H9 (cell line): Measurements from ENCODE around the gene ZG16. TPM values are rescaled to one million over a fixed set of nuclear protein-coding genes. Genes with fewer than 3 reads are reported as not detected.

Experiments
- DNase-seq: peaks from one replicate; pipeline ENCODE4 v3.0.0-alpha.2; 2017
- H2AFZ ChIP-seq: one replicate; pipeline ENCODE4 v1.6.1; 2013; ENCODE audit warnings: mild to moderate bottlenecking, low read length, control low read depth, moderate library complexity
- H2AK5ac ChIP-seq: 2 replicates; pipeline ENCODE4 v1.6.1; 2013; ENCODE audit warnings: low read length, control low read depth, mixed read lengths; ENCODE audit not compliant: insufficient read length
- H2BK120ac ChIP-seq: one replicate; pipeline ENCODE4 v1.6.1; 2013; ENCODE audit warnings: low read depth, mild to moderate bottlenecking, low read length, control low read depth, inconsistent platforms; ENCODE audit not compliant: poor library complexity, severe bottlenecking
- H2BK12ac ChIP-seq: 2 replicates; pipeline ENCODE4 v1.6.1; 2013; ENCODE audit warnings: low read length, control low read depth, mixed read lengths, low read depth; ENCODE audit not compliant: insufficient read length
- H2BK15ac ChIP-seq: 2 replicates; pipeline ENCODE4 v1.6.1; 2013; ENCODE audit warnings: low read depth, low read length, control low read depth
- H2BK20ac ChIP-seq: one replicate; pipeline ENCODE4 v1.6.1; 2013; ENCODE audit warnings: low read depth, mild to moderate bottlenecking, low read length, control low read depth, inconsistent platforms; ENCODE audit not compliant: poor library complexity, severe bottlenecking
- H2BK5ac ChIP-seq: 2 replicates; pipeline ENCODE4 v1.6.1; 2013; ENCODE audit warnings: low read length, control low read depth, mixed read lengths; ENCODE audit not compliant: insufficient read length
- H3K14ac ChIP-seq: 2 replicates; pipeline ENCODE4 v1.6.1; 2013; ENCODE audit warnings: low read length, control low read depth; ENCODE audit not compliant: insufficient read depth
- H3K18ac ChIP-seq: 2 replicates; pipeline ENCODE4 v1.6.1; 2013; ENCODE audit warnings: low read depth, mild to moderate bottlenecking, mixed read lengths, low read length, control low read depth; ENCODE audit not compliant: insufficient read length
- H3K23ac ChIP-seq: 2 replicates; pipeline ENCODE4 v1.6.1; 2013; ENCODE audit warnings: low read length, control low read depth, mixed read lengths, low read depth; ENCODE audit not compliant: insufficient read length
- H3K23me2 ChIP-seq: 2 replicates; pipeline ENCODE4 v1.6.1; 2013; ENCODE audit warnings: low read depth, mild to moderate bottlenecking, mixed read lengths, low read length, control low read depth; ENCODE audit not compliant: insufficient read length, poor library complexity, severe bottlenecking
- H3K27ac ChIP-seq: 2 replicates; pipeline ENCODE4 v1.5.1; 2013; ENCODE audit warnings: low read length, control low read depth, mixed read lengths, low read depth; ENCODE audit not compliant: insufficient read length
- H3K27me3 ChIP-seq: 2 replicates; pipeline ENCODE4 v1.6.1; 2013; ENCODE audit warnings: low read length, control low read depth, inconsistent platforms; ENCODE audit not compliant: insufficient read depth
- H3K4ac ChIP-seq: 2 replicates; pipeline ENCODE4 v1.6.1; 2013; ENCODE audit warnings: low read depth, mild to moderate bottlenecking, control low read depth, inconsistent platforms, low read length, moderate library complexity
- H3K4me1 ChIP-seq: 2 replicates; pipeline ENCODE4 v1.6.1; 2013; ENCODE audit warnings: low read length, control low read depth, inconsistent platforms; ENCODE audit not compliant: insufficient read depth
- H3K4me2 ChIP-seq: 2 replicates; pipeline ENCODE4 v1.6.1; 2013; ENCODE audit warnings: low read length, control low read depth, mixed read lengths; ENCODE audit not compliant: insufficient read length, insufficient read depth
- H3K56ac ChIP-seq: 2 replicates; pipeline ENCODE4 v1.6.1; 2013; ENCODE audit warnings: low read depth, mild to moderate bottlenecking, mixed read lengths, low read length, control low read depth; ENCODE audit not compliant: insufficient read length
- H3K79me1 ChIP-seq: 2 replicates; pipeline ENCODE4 v1.6.1; 2013; ENCODE audit warnings: low read depth, mild to moderate bottlenecking, moderate library complexity, low read length, control low read depth, inconsistent platforms; ENCODE audit not compliant: insufficient read depth, poor library complexity, severe bottlenecking
- H3K79me2 ChIP-seq: 2 replicates; pipeline ENCODE4 v1.6.1; 2013; ENCODE audit warnings: low read length, control low read depth, inconsistent platforms; ENCODE audit not compliant: insufficient read depth
- H3K9ac ChIP-seq: 2 replicates; pipeline ENCODE4 v1.6.1; 2013; ENCODE audit warnings: low read length, control low read depth, mixed read lengths; ENCODE audit not compliant: insufficient read length; ENCODE audit errors: extremely low read depth
- H3K9me3 ChIP-seq: one replicate; pipeline ENCODE4 v1.6.1; 2013; ENCODE audit warnings: low read depth, low read length, inconsistent platforms; ENCODE audit not compliant: control insufficient read depth
- H3T11ph ChIP-seq: one replicate; pipeline ENCODE4 v1.6.1; 2013; ENCODE audit warnings: mild to moderate bottlenecking, low read length, control low read depth, inconsistent platforms
- H4K20me1 ChIP-seq: one replicate; pipeline ENCODE4 v1.6.1; 2013; ENCODE audit not compliant: control insufficient read depth, insufficient read length, insufficient read depth
- H4K5ac ChIP-seq: 2 replicates; pipeline ENCODE4 v1.6.1; 2013; ENCODE audit warnings: low read depth, mild to moderate bottlenecking, mixed read lengths, low read length, control low read depth; ENCODE audit not compliant: insufficient read length
- H4K8ac ChIP-seq: replicated peaks from 2 replicates; pipeline ENCODE4 v1.6.1; 2013; ENCODE audit warnings: low read length, control low read depth, mixed read lengths, low read depth; ENCODE audit not compliant: insufficient read length
- H4K91ac ChIP-seq: 2 replicates; pipeline ENCODE4 v1.6.1; 2013; ENCODE audit warnings: low read depth, mild to moderate bottlenecking, moderate library complexity, mixed read lengths, low read length, control low read depth; ENCODE audit not compliant: insufficient read length
- H3K27ac Mint-ChIP-seq, 3 experiments: 2 replicates in 2 of 3; 3 replicates in 1 of 3; pipeline ENCODE4 v1.8.0; 2020 to 2021; ENCODE audit warnings: mixed read lengths in 3 of 3, mild to moderate bottlenecking in 1 of 3, moderate library complexity in 1 of 3
- H3K27me3 Mint-ChIP-seq: 2 replicates; pipeline ENCODE4 v1.8.0; 2021; ENCODE audit warnings: low read depth, mild to moderate bottlenecking, moderate library complexity, mixed read lengths
- H3K36me3 Mint-ChIP-seq, 3 experiments: 2 replicates in 2 of 3; 3 replicates in 1 of 3; pipeline ENCODE4 v1.8.0; 2020 to 2021; ENCODE audit warnings: low read depth in 3 of 3, mixed read lengths in 3 of 3; ENCODE audit not compliant: insufficient read depth in 1 of 3
- H3K4me1 Mint-ChIP-seq, 2 experiments: 2 replicates each; pipeline ENCODE4 v1.8.0; 2020; ENCODE audit warnings: mixed read lengths in 2 of 2
- H3K4me3 Mint-ChIP-seq, 2 experiments: 2 replicates in 1 of 2; 3 replicates in 1 of 2; pipeline ENCODE4 v1.8.0; 2020 to 2021; ENCODE audit warnings: mild to moderate bottlenecking in 2 of 2, mixed read lengths in 2 of 2, moderate library complexity in 1 of 2
- H3K9me3 Mint-ChIP-seq, 2 experiments: 2 replicates in 1 of 2; 3 replicates in 1 of 2; pipeline ENCODE4 v1.8.0; 2020; ENCODE audit warnings: mild to moderate bottlenecking in 2 of 2, mixed read lengths in 2 of 2, moderate library complexity in 1 of 2
- CTCF ChIP-seq: fragments of 200-600 bp; sonication (generic); conservative IDR thresholded peaks from 3 replicates; pipeline ENCODE4 v1.8.0; 2021; ENCODE audit warnings: antibody characterized with exemption, mild to moderate bottlenecking
- WGBS: extraction: QIAGEN DNeasy Blood & Tissue Kit; methylation state at CpG from one replicate; pipeline ENCODE4 v1.1.7; 2013; ENCODE audit warnings: missing lambda C conversion rate, low lambda C conversion rate, mixed read lengths; ENCODE audit not compliant: insufficient read length; ENCODE audit errors: extremely low coverage; 5-methylcytosine and 5-hydroxymethylcytosine counted together
- total RNA-seq: library from RNA; stranded (reverse); gene quantifications from 2 replicates; pipeline ENCODE4 v1.2.1, GENCODE V29; 2021

ZG16 gene
- total RNA-seq, 1 experiment from 2014 or later, result not detected

GRCh38 chr16:29774730-29775129 is 3.3 kb upstream of the ZG16 start:
- Histone ChIP-seq H2BK15ac (no peak overlapping the region), H3K4me1 (no peaks in the 10 kb centered on the region), H3K27me3 (no peaks in the 10 kb centered on the region; the same call in 1 of the 2 replicates), H3K27ac (no peak overlapping the region), H3K9me3 (no peaks in the 10 kb centered on the region), H2BK20ac (no peak overlapping the region), H2BK12ac (no peak overlapping the region), H4K91ac (no peak overlapping the region), H3K4me2 (no peak overlapping the region), H3K23me2 (no peaks in the 10 kb centered on the region), H2AK5ac (no peak overlapping the region), H3K14ac (no peak overlapping the region), H3T11ph (no peak overlapping the region), H3K18ac (no peak overlapping the region), H3K23ac (no peak overlapping the region), H3K79me2 (no peaks in the 10 kb centered on the region), H2AFZ (no peak overlapping the region), H3K4ac (no peak overlapping the region), H2BK5ac (no peak overlapping the region), H3K56ac (no peak overlapping the region), H4K20me1 (no peaks in the 10 kb centered on the region), H4K5ac (no peak overlapping the region), H3K9ac (no peak overlapping the region), H2BK120ac (no peak overlapping the region), H3K79me1 (no peaks in the 10 kb centered on the region), H4K8ac (no peak overlapping the region)
- Mint-ChIP-seq H3K4me1 (peaks cover 13 to 16% of the 10 kb centered on the region in 2 experiments), H3K9me3 (no peaks in the 10 kb centered on the region), H3K36me3 (no peaks in the 10 kb centered on the region), H3K4me3 (no peak overlapping the region), H3K27ac (no peak overlapping the region), H3K27me3 (peaks cover 20% of the 10 kb centered on the region)
- no CpG with 5 or more reads among the region's 5 CpGs for WGBS
- DNase-seq, result no peak
- no peak for TF ChIP-seq CTCF
